MM.1S (cell line): ENCODE results near the gene LMOD3.

Experiments
- DNase-seq: peaks from one replicate; pipeline ENCODE4 v3.0.0-alpha.2; 2015
- H2AFZ ChIP-seq: fragments of 300-600 bp; sonication (generic); 2 replicates; pipeline ENCODE4 v1.6.0; 2016; ENCODE audit warnings: antibody characterized with exemption, low read length
- H3F3A ChIP-seq: fragments of 300-600 bp; sonication (generic); 2 replicates; pipeline ENCODE4 v1.6.1; 2016; ENCODE audit warnings: mild to moderate bottlenecking, antibody characterized with exemption, low read length, moderate library complexity, mixed read lengths; ENCODE audit not compliant: insufficient read depth
- H3K27ac ChIP-seq: fragments of 300-600 bp; sonication (generic); 2 replicates; pipeline ENCODE4 v1.5.1; 2016; ENCODE audit warnings: mild to moderate bottlenecking, low read length
- H3K27me3 ChIP-seq: fragments of 300-600 bp; sonication (generic); replicated peaks from 2 replicates; pipeline ENCODE4 v1.6.0; 2016; ENCODE audit warnings: low read length; ENCODE audit not compliant: insufficient read depth
- H3K36me3 ChIP-seq: fragments of 300-600 bp; sonication (generic); replicated peaks from 2 replicates; pipeline ENCODE4 v1.6.1; 2016; ENCODE audit warnings: mild to moderate bottlenecking, low read length, mixed read lengths; ENCODE audit not compliant: insufficient read depth
- H3K4me1 ChIP-seq: fragments of 300-600 bp; sonication (generic); 2 replicates; pipeline ENCODE4 v1.6.1; 2016; ENCODE audit warnings: low read length, mixed read lengths
- H3K4me2 ChIP-seq: fragments of 300-600 bp; sonication (generic); 2 replicates; pipeline ENCODE4 v1.6.0; 2016; ENCODE audit warnings: low read depth, low read length
- H3K4me3 ChIP-seq: fragments of 300-600 bp; sonication (generic); 2 replicates; pipeline ENCODE4 v1.5.1; 2016; ENCODE audit warnings: low read length, mixed read lengths
- H3K79me2 ChIP-seq: fragments of 300-600 bp; sonication (generic); 2 replicates; pipeline ENCODE4 v1.6.1; 2016; ENCODE audit warnings: mixed run types, low read length, mixed read lengths
- H3K9ac ChIP-seq: fragments of 300-600 bp; sonication (generic); 2 replicates; pipeline ENCODE4 v1.6.1; 2016; ENCODE audit warnings: low read length, mixed read lengths
- H3K9me2 ChIP-seq: fragments of 300-600 bp; sonication (generic); replicated peaks from 2 replicates; pipeline ENCODE4 v1.6.1; 2016; ENCODE audit warnings: mild to moderate bottlenecking, low read length, mixed read lengths; ENCODE audit not compliant: insufficient read depth
- H3K9me3 ChIP-seq: fragments of 300-600 bp; sonication (generic); replicated peaks from 2 replicates; pipeline ENCODE4 v1.6.1; 2016; ENCODE audit warnings: mild to moderate bottlenecking, low read length, mixed read lengths; ENCODE audit not compliant: insufficient read depth
- H4K20me1 ChIP-seq: fragments of 300-600 bp; sonication (generic); 2 replicates; pipeline ENCODE4 v1.6.1; 2016; ENCODE audit warnings: mild to moderate bottlenecking, low read length, moderate library complexity, mixed read lengths; ENCODE audit not compliant: insufficient read depth
- CTCF ChIP-seq: fragments of 300-600 bp; sonication (generic); IDR thresholded peaks from 2 replicates; pipeline ENCODE4 v1.5.1; 2016; ENCODE audit warnings: antibody characterized with exemption, low read length, mixed read lengths
- EZH2 ChIP-seq: fragments of 300-600 bp; sonication (generic); optimal IDR thresholded peaks from 2 replicates; pipeline ENCODE3; 2017; ENCODE audit warnings: low read depth, mild to moderate bottlenecking, antibody characterized with exemption, low read length, mixed read lengths
- EZH2phosphoT487 ChIP-seq: fragments of 300-600 bp; sonication (generic); IDR thresholded peaks from 2 replicates; pipeline ENCODE4 v1.6.1; 2018; ENCODE audit warnings: antibody characterized with exemption, low read length

The LMOD3 gene

GRCh38 chr3:69130689-69131088, 8.3 kb upstream of the LMOD3 start:
- Histone ChIP-seq H3K4me3 (no peak overlapping the region), H3K9me2 (no peaks in the 10 kb centered on the region), H3K4me2 (no peak overlapping the region), H3K36me3 (no peaks in the 10 kb centered on the region), H3K79me2 (no peaks in the 10 kb centered on the region), H2AFZ (no peak overlapping the region), H4K20me1 (no peaks in the 10 kb centered on the region), H3K27me3 (no peaks in the 10 kb centered on the region), H3K9me3 (no peaks in the 10 kb centered on the region), H3F3A (no peaks in the 10 kb centered on the region), H3K9ac (no peak overlapping the region), H3K4me1 (no peaks in the 10 kb centered on the region), H3K27ac (no peak overlapping the region)
- no peak for TF ChIP-seq CTCF
- no peak for TF ChIP-seq EZH2
- no peak for TF ChIP-seq EZH2phosphoT487
- peak; percentile 27 for DNase-seq

GRCh38 chr3:69129531-69129930, 7.1 kb upstream of the LMOD3 start:
- H4K20me1 ChIP-seq, result no peaks in the 10 kb centered on the region
- no peak overlapping the region for H2AFZ ChIP-seq
- TF ChIP-seq CTCF, result no peak
- no peak for TF ChIP-seq EZH2phosphoT487
- TF ChIP-seq EZH2, result no peak

GRCh38 chr3:69128509-69128908, 6.1 kb upstream of the LMOD3 start:
- TF ChIP-seq EZH2 (no peak), CTCF (no peak), EZH2phosphoT487 (no peak)
- H3F3A ChIP-seq, result no peaks in the 10 kb centered on the region
- no peaks in the 10 kb centered on the region for H3K4me1 ChIP-seq
- H2AFZ ChIP-seq, result no peak overlapping the region
- DNase-seq, result no peak
- no peak overlapping the region for H3K27ac ChIP-seq
- no peaks in the 10 kb centered on the region for H4K20me1 ChIP-seq
- H3K9ac ChIP-seq, result no peak overlapping the region
- H3K4me2 ChIP-seq, result no peak overlapping the region
- H3K9me3 ChIP-seq, result no peaks in the 10 kb centered on the region
- H3K79me2 ChIP-seq, result no peaks in the 10 kb centered on the region
- H3K27me3 ChIP-seq, result no peaks in the 10 kb centered on the region
- H3K9me2 ChIP-seq, result no peaks in the 10 kb centered on the region
- no peak overlapping the region for H3K4me3 ChIP-seq
- no peaks in the 10 kb centered on the region for H3K36me3 ChIP-seq

More at GRCh38 chr3:69129531-69129930, 7.1 kb upstream of the LMOD3 start:
- Histone ChIP-seq H3K4me3 (no peak overlapping the region), H3K4me2 (no peak overlapping the region), H3K9me3 (no peaks in the 10 kb centered on the region), H3K27ac (no peak overlapping the region), H3K27me3 (no peaks in the 10 kb centered on the region), H3K36me3 (no peaks in the 10 kb centered on the region), H3F3A (no peaks in the 10 kb centered on the region), H3K4me1 (no peaks in the 10 kb centered on the region), H3K79me2 (no peaks in the 10 kb centered on the region), H3K9me2 (no peaks in the 10 kb centered on the region), H3K9ac (no peak overlapping the region)
- DNase-seq, result no peak
